ENCODE data around the gene CIB2. TPM values are rescaled to one million over a fixed set of nuclear protein-coding genes. Genes with fewer than 3 reads are reported as not detected.
"Not testable (repeated sequence)": the region's sequence is repeated elsewhere in the genome, so short reads cannot be mapped to it uniquely, and the experiment has no call there.

CIB2 gene
- total RNA-seq (2014; rRNA removed; shearing (Covaris generic)), result 2.0 and 6.7 TPM in 2 replicates

DNA sequence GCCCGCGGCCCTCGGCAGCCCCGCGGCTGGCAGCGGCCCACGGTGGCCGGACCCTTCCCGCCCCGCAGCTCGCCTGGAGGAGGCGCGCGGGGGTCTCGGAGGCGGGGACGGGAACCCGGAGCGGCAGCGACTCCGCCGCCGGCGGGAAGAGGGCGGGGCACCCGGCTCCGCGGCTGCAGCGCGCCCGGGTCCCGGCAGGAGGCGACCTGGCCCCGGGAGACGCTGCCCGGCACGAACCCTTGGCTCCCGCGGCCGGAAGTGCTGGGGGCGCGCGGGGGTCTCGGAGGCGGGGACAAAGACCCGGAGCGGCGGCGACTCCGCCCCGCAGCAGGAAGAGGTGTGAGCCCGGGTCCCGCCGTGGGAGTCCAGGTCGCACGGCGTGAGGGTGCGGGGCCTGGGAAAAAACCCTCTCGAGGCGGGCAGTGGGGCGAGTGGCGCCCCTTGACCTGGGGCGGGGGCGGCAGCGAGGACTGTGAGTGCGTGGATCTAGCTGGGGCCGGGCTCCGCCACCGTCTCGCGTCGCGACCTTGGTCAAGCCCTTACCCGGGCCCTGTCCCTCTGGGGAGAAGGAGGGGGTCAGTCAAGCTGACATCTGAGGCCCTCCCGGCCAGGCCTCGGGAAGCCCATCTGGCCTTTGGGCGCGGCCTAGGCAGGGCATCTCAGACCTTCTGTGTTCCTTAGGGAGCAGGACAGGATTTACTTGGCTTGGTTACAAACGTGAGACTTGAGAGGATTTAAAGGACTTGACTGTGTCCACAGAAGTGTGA, at the start of gene CIB2:
Gene CIB2, minus strand, starts transcription at position 151 of the 767 bp plus-strand sequence. CDS start 230 bp downstream, outside the sequence.
- peak; percentile 83 for DNase-seq (ENCODE audit: low read depth)

DNA sequence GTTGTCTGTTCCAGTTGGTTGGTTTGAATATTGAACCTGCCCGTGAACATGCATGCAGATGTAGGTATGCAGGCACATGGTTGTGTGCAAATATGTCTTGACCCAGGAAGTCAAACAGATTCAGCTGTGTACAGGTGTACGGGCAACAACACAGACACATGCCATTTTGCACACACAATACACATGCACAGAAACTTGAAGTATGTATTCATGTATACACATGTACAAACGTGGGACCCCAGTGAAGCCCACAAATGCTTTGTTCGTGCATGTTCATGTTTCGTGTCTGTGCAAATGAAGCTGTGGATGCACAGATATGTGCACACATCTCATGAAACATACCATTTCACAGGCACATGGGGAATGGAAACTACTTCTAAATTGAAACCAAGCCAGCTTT, 48.7 kb upstream of the CIB2 start:
- no peak for DNase-seq (ENCODE audit: low read depth)

DNA sequence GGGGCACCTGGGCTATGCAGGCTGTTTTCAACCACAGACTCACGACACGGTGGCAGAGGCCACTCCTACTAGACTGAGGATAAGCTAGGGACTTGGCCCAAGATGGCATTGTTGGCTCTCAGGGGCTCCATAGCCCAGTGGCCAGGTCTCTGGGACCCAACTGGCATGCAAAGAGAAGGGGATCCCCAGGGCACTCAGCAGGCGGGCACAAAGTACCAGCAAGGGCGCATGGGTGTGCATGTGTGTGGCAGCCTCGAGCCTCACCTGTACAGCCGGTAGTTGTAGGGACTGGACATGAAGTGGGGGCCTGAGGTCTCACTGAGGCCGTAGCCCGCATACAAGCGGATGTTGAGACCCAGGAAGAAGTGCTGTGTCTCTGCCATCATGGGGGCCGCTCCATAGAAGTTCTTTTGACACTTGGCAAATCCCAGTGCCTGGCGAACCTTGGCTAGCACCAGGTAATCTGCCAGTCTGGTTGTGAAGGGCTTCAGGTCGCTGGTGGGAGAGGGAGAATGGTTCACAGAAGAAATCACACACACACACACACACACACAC, 48.1 kb upstream of the CIB2 start:
- no peak for DNase-seq (ENCODE audit: low read depth)

DNA sequence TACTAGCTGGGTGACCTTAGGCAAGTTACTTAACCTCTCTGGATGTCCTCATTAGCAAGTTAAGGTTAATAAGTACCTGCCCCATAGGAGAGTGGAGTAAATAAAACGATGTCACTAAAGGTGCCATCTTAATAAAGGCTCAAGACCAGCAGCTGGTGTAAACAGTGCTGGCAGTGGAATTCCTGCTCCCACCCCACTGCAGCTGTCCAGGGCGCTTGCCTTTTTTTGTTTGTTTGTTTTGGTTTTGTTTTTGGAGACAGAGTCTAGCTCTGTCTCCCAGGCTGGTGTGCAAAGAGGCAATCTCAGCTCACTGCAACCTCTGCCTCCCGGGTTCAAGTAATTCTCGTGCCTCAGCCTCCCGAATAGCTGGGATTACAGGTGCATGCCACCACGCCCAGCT, 46.8 kb upstream of the CIB2 start:
- no peak for DNase-seq (ENCODE audit: low read depth)

DNA sequence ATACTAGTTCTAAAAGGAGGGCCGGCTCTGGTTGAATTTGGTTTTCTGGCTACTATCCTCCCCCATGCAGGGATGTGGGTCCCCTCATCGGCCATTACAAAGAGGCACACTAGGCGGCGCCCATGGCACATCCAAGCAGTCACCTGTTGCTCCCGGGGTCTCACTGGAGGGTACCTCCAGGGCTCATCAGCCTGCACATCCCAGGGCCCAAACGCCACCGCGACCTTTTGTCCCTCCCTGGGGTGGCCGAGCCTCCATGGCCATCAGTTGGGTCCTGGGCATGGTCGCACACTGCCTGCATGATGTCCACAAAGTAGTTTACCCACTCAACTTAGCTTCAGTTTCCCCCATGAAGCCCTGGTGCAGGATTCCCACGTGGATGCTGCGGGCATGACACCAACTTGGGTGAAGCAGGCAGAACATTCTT, 46.2 kb upstream of the CIB2 start:
- peak; percentile 55 for DNase-seq (ENCODE audit: low read depth)

DNA sequence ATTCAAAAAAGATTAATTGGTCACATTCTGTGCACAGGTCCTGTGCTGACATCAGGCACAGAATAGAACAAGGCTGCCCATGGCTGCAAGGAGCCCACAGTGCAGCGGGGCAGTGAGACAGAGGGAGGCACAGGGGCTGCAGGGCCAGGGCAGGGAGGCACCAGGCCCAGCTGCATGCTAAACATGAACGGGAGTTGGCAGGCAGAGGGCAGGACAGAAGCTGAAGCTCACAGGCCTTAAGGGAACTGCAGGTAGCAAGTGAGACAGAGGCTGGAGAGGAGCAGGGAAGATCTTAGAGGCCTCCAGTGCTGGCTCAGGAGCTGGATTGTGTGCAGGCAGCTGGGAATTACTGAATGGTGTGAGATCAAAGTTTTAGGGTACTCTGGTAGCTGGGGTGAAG, 44.1 kb upstream of the CIB2 start:
- no peak for DNase-seq (ENCODE audit: low read depth)

DNA sequence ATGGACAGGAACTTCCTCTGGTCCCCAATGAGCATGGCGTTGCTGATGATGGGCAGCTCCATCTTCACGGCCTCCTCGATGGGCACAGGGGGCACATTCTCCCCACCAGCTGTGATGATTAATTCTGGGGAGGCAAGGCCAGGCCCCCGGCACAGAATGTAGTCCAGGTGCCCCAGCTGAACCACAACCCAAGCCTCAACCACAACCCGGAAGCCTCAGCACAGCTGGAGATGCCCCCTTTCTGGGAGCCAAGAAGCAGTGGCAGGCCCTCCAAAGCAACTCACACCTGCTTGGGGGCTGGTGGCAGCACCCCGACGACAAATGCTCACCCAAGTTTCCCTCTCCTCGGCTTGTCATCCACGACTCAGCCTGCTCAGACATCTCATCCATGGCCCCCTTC, 43.2 kb upstream of the CIB2 start:
- DNase-seq (ENCODE audit: low read depth), result no peak

DNA sequence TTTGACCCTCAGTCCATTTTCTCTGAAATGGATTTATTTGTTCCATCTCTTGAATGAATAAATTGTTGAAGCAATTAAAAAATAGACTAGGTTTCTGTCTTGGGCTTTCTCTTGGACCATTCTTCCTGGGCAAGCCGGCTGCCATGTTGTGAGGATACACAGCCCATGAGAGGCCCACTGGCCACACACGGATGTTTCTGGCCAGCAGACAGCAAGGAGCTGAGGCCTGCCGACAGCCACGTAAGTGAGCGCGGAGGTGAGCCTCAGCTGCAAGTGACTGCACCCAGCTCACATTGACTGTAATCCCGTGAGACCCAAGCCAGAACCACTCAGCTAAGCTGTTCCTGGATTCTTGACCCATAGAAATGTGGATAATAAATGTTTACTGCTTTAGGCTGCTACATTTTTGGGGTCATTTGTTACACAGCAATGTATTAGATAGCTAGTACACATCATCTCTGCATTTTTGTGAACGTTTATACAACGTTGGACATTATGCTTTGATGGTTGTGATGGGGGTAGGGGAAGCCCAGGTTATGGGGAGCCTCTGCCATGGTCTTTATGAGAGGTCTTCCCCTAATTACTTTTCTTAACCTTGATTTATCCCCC, 40.7 kb upstream of the CIB2 start:
- DNase-seq (ENCODE audit: low read depth), result no peak

DNA sequence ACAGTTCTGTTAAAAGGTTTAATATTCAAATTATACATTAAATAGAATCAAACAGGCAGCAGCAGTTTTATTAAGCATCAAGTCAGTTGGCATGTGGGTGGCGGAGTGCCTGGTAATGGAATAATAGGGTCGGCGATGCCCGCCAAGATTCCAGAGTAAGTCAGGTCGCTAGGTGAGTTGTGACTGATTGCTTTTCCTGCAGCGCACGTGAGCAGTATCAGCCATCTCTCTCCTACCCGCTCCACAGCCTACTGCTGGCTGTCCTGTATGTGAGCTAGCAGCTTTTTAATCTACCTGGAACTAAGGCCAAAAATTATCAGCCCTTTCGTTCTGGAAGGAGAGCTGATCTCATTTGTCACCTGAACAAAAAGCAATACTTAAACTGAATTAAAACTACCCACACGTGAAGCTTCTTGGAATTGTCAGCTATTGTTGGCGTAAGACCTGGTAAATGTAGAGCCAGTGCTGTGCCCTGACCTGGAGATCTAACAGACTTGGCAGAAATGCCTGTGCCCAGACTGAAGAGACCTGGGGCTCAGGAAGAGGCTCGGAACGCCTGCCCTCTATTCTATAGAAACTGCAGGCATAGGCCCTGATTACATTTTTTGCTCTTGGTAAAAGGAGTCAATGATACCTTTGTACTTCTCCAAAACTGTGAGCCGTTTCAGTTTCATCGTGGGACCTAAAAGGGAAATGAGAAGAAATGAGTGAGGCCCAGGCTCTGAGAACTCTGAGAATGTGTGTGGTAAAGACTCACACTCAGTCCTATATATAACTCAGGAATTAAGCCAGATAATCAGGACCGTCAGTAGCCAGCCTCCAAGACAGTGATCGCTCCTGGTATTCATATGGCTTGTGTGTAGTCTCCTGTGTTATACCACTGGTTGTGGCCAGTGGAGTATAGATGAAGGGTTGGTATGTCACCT, 39.9 kb upstream of the CIB2 start:
- DNase-seq (ENCODE audit: low read depth), result no peak

DNA sequence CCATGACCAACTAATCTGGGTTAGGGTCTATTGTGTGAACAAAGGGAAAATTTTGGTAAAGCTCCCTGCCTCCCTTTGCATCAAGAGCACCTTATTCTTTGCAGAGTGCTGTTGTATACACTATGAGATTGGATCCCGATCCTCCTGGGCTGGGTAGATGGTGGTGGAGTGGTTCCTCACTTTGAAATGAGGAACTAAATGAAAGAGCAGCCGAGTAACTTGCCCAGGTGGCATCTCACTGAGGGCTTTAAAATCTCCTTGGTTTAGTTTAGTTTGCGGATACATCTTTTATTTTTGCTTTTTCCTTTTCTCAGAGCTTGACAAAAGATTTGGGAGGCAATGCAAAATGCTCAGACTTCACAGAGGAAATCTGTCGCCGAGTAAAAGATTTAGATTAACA, 37.4 kb upstream of the CIB2 start:
- DNase-seq (ENCODE audit: low read depth), result no peak

DNA sequence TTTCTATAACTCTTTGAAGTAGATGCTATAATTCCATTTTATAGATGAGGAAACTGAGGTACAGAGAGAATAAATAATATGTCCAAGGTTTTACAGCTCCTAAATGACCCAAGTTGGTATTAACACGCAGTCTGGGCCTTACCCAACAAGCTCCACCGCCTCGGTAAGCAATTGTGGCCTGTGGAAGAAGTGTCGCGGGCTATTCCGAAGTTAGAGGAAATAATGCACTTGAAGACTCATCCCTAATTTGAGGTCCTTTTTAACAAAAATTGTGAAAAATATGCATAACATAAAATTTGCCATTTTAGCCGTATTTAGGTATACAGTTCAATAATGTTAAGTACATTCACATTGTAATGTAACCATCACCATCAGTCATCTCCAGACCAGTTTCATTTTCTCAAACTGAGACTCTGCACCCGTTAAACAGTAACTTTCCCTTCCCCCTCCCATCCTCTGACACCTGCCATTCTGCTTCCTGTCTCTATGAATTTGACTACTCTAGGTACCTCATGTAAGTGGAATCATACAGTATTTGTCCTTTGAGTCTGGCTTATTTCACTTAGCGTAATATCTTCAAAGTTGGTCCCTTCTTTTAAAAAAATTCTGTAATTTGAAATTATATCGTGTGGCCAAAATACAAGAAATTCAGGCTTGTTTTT, 36.1 kb upstream of the CIB2 start:
- no peak for DNase-seq (ENCODE audit: low read depth)

DNA sequence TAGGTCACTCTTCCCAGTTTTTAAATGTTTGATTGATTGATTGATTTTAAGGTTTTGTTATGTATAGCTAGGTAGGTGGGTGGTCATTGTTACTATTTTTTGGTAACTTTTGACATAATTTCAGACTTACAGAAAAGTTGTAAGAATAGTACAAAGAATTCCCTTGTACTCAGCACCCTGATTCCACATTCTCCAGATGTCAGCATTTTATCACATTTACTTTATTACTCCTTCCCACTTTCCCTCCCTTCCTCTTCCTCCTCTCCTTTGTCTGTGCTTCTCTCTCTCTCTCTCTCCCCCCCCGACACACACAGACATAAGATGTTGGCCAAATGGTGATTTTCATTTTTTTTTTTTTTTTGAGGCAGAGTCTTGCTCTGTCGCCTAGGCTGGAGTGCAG, 32.8 kb upstream of the CIB2 start:
- DNase-seq (ENCODE audit: low read depth), result no peak

DNA sequence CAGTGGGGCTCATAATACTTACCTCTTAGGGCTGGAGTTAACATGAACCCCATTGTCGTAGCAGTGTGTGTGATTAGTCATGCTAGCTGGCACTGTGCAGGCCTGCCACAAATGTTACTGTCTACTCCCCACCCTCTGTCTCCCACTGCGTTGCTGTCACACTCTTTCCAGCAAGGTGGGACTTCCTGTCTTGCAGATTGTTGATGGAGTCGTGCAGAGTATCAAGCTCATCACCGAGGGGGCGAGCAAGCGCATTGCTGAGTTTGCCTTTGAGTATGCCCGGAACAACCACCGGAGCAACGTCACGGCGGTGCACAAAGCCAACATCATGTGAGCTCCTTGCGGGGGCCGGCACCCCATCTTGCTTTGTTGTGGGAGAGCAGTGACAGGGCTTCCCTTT, 30.8 kb upstream of the CIB2 start:
- DNase-seq (ENCODE audit: low read depth), result no peak

DNA sequence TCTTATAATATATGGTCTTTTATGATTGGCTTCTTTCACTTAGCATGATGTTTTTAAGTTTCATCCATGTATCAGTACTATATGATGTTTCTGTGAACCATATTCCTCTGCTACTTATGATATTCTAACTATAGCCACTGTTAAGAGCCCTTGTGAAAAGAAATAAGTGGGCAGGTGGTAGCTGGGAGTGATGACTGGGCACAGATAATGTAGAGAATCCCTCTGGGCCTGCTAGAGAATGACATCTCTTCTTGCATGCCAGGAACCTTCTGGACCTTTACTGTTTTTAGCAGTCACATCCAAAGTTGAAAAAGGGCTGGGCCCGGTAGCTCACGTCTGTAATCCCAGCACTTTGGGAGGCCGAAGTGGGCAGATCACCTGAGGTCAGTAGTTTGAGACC, 28.1 kb upstream of the CIB2 start:
- DNase-seq (ENCODE audit: low read depth), result no peak

DNA sequence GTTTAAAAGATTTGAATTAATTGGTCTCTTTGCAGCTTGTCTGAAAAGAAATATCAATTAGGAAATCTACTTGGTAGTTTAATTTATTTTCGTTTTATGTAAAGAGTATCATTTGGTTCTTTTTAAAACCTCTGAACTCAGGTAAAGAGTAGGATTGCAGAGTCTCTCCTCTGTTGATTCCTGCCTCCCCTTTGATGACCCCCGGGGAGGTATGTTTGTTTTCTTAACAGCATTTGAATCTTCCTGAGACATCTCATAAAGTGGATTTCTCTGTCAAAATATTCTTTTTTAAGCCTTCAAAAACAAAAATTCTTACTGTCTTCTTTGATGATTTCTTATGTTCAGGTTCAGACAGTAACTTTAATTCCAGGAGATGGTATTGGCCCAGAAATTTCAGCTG, 26.0 kb upstream of the CIB2 start:
- DNase-seq (ENCODE audit: low read depth), result no peak

DNA sequence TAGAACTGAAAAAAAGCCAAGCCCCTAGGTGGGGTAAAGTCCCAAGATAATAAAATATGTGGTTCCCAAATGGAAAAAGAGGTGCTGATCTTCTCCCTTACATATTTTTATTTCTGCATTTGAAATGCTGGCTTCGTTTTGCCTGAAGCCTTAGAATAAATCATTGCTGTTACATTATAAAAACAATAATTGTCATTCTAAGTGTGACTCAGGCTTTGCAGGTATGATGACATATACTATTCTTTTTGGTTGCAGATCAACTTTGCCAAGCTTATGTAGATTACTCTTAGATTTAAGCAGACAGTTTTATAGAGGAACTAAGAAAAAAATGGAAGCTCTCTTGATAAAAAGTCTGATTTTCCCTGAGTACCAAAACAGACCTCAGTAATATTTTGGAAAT, 25.4 kb upstream of the CIB2 start:
- no peak for DNase-seq (ENCODE audit: low read depth)

DNA sequence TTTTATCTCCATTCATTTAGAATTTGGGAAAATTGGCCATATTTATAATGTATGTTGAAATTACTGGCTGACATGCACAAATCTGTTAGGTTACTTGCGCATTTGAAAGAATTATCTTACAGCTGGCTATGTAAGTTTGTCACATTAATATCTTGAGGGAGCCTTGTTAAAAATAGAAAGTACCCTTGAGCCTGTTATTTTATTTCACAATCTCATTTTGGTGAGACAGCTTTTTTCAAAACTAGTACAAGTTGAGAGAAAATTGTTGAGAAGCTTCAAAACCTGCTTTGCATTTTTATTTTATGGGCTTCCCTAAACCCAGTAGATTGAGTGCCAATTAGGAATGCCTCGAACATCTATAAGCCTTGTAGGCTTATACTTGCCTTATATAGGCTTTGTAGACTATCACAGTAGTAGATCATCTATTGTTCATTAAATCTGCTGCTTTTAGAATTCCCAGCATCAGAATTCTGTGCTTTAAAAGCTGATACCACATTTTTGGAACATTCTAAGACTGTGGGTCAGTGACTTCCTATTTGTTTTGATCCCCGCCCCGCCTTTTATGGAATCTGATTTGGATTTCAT, 24.2 kb upstream of the CIB2 start:
- DNase-seq (ENCODE audit: low read depth), result no peak

DNA sequence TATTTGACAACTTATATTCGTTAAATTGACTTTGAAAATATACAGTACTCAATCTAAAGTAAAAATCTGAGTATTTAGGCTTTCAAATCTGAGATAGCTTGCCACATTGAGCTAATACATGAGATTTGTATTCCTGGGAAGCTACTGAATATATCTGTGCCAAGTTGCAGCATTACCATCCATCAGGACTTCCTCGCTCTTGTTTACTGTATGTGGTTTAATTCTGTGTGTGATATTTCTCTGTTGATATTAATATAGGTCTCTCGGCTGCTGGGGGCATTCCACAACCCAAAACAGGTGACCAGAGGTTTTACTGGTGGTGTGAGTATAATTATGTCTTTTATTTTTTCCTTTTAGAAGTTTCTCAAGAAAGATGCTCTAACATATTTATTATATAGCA, 23.7 kb upstream of the CIB2 start:
- no peak for DNase-seq (ENCODE audit: low read depth)

DNA sequence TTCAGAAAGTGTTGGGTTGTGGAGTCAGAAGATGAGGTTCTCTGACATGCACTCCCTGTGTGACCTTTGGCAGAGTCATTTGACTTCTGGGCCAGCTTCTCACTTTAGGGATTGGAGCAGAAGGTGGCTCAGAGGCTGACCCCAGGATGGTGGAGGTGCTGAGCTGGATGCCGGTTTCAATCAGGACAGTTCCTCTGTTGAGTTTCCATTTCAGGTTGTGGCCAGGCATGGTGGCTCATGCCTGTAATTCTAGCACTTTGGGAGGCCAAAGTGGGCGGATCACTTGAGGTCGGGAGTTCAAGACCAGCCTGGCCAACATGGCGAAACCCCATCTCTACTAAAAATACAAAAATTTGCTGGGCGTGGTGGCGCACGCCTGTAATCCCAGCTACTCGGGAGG, 19.8 kb upstream of the CIB2 start:
- not testable (repeated sequence) for DNase-seq (ENCODE audit: low read depth)

DNA sequence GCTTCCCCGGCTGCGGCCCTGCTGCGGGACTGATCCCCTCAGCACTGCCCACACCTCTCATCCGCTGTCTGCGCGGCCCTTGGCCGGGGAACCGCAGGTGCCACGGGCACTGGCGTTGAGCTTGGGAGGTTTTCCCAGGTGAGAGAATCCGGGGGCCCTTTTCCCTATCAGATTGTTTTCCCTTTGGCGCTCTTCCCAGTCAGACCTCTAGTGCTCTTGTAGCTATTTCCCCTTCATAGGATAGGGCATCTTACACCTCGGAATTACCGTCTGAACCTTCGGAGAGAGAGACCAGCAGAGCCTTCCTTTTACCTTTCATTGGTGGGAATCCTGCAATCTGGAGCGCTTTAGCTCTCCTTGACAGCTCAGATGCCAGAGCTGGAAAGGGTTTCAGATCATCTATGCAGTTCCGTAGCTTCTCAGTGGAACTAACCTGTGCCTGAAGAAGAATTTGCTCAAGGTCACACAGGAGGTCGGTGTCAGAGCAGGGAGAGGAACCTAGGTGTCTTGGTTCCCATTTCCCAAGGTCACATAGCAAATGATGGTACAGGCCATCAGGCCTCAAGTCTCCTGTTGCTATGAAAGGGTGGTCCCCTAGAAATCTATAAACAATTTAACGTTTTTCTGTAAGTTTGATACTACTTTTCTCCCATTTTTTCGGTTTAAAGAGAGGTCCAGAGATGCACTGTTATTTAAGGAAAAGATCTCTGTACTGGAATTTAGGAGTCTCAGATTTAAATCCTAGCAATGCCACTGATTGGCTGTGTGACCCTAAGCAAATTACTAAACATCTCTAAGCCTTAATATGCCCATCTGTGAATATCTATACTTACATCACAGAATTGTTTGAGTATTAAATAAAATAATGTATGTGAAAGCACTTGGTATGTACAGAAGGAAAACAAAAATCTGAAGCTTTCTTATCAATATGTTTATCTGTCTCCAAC, 18.8 kb upstream of the CIB2 start:
- DNase-seq (ENCODE audit: low read depth), result peak; percentile 33

Data from Daoy (cell line).